ENCODE measurements around the gene TSPAN19. TPM values are rescaled to one million over a fixed set of nuclear protein-coding genes. Genes with fewer than 3 reads are reported as not detected.

TSPAN19 gene
- total and polyA plus RNA-seq, 2 of the 8 experiments (the other 6 are each of a cell fraction or from before 2014, with no cell fraction given): 0.09 TPM; not detected in 1

- no peaks in the 10 kb centered on the region for H3K79me2 ChIP-seq (ENCODE audit: control insufficient read depth in 1 of 2, insufficient read depth in 2 of 2, low read length in 2 of 2)
- ChIA-PET POLR2A (ENCODE audit: partially characterized antibody) (no interaction called here), CTCF (ENCODE audit: partially characterized antibody) (interaction anchor here (1.1 kb wide), 1 partner anchor 8 kb away, joined by 3 read pairs; no protein-coding TSS in a partner anchor)
- no peak overlapping the region for H2BK15ac ChIP-seq (ENCODE audit: low read length)
- no peaks in the 10 kb centered on the region for H3K23me2 ChIP-seq (ENCODE audit: low read depth, low read length)
- H2BK20ac ChIP-seq (ENCODE audit: low read length): no peak overlapping the region
- no peak overlapping the region for H2BK120ac ChIP-seq (replicated peaks; ENCODE audit: low read depth, low read length)
- H3K23ac ChIP-seq (ENCODE audit: insufficient read length): no peak overlapping the region
- no peaks in the 10 kb centered on the region for H3K79me1 ChIP-seq (ENCODE audit: low read depth, low read length)
- H3K9me3 ChIP-seq (ENCODE audit: insufficient read depth in 2 of 2, low read depth in 1 of 2, low read length in 1 of 2): no peaks in the 10 kb centered on the region
- no peak overlapping the region for H3K4me3 ChIP-seq (ENCODE audit: extremely low read depth in 1 of 4, insufficient read depth in 2 of 4, low read depth in 3 of 4, low read length in 4 of 4)
- no peak overlapping the region for H4K5ac ChIP-seq (ENCODE audit: insufficient read length, low read depth, low read length)
- H4K8ac ChIP-seq (ENCODE audit: extremely low read depth, insufficient read depth, low read length): no peak overlapping the region
- H2AK5ac ChIP-seq (ENCODE audit: low read depth, low read length): no peak overlapping the region
- no peak overlapping the region for H3K18ac ChIP-seq (ENCODE audit: extremely low read depth, low read length)
- DNase-seq (ENCODE audit: low read depth in 1 of 2, low spot score in 2 of 2) (no peak), FAIRE-seq (no peak)
- no peak overlapping the region for H3K4me2 ChIP-seq (ENCODE audit: insufficient read depth in 1 of 2, low read depth in 2 of 2, low read length in 2 of 2)
- H3K56ac ChIP-seq (replicated peaks; ENCODE audit: insufficient read length, low read depth, low read length): no peak overlapping the region
- H3K4ac ChIP-seq (replicated peaks; ENCODE audit: insufficient read length, low read depth, low read length): no peak overlapping the region
- H2BK12ac ChIP-seq (ENCODE audit: low read depth, low read length): no peak overlapping the region
- H2AFZ ChIP-seq (ENCODE audit: low read length): no peak overlapping the region
- H2BK5ac ChIP-seq (ENCODE audit: low read depth, low read length): no peak overlapping the region
- no peak overlapping the region for H4K91ac ChIP-seq (replicated peaks; ENCODE audit: insufficient read length, low read length)
- H3K27ac ChIP-seq (ENCODE audit: low read depth, low read length): no peak overlapping the region
- H3K14ac ChIP-seq (ENCODE audit: insufficient read length): no peak overlapping the region
- H3K4me1 ChIP-seq (replicated peaks in 1 of 4; ENCODE audit: control insufficient read depth in 3 of 4, insufficient read depth in 4 of 4, low read length in 3 of 4): peaks cover 0 to 3% (median under 1%) of the 10 kb centered on the region in 4 experiments; a peak in 3 of 7 replicates
- no peaks in the 10 kb centered on the region for H4K20me1 ChIP-seq (replicated peaks in 1 of 2; ENCODE audit: control insufficient read depth in 1 of 2, insufficient read depth in 2 of 2, low read length in 2 of 2)
- WGBS, 2 experiments (ENCODE audit: extremely low coverage in 1 of 2, insufficient coverage in 1 of 2, insufficient read length in 1 of 2, insufficient replicate concordance in 2 of 2, low coverage in 1 of 2, low lambda C conversion rate in 2 of 2, missing lambda C conversion rate in 1 of 2): 92% methylated on average over 5 of the region's 5 CpGs; no CpG with 5 or more reads in 1 of the 2 experiments
- H3K27me3 ChIP-seq (replicated peaks in 1 of 4; ENCODE audit: control insufficient read depth in 3 of 4, extremely low read depth in 1 of 4, insufficient read depth in 3 of 4, low read length in 3 of 4): no peaks in the 10 kb centered on the region
- no peak overlapping the region for H3K9ac ChIP-seq (replicated peaks in 1 of 4; ENCODE audit: extremely low read depth in 1 of 4, low read depth in 3 of 4, low read length in 3 of 4)
- H3K36me3 ChIP-seq (ENCODE audit: control insufficient read depth in 2 of 4, insufficient read depth in 4 of 4, low read length in 3 of 4): no peaks in the 10 kb centered on the region
- no peak for TF ChIP-seq KDM5A (IDR thresholded peaks at IDR 0.05; ENCODE audit: low read length)
- no peak for TF ChIP-seq USF2 (IDR thresholded peaks at IDR 0.05; ENCODE audit: low read length)
- no peak for TF ChIP-seq RAD21 (IDR thresholded peaks at IDR 0.05 in 1 of 2, conservative IDR thresholded peaks at IDR 0.05 in 1 of 2; ENCODE audit: low read depth in 2 of 2, low read length in 2 of 2)
- no peak for TF ChIP-seq RBBP5 (IDR thresholded peaks at IDR 0.05; ENCODE audit: borderline replicate concordance, low read depth, low read length)
- TF ChIP-seq SP4 (IDR thresholded peaks at IDR 0.05; ENCODE audit: low read length): no peak
- TF ChIP-seq SRF (IDR thresholded peaks at IDR 0.05; ENCODE audit: low read depth, low read length): no peak
- no peak for TF ChIP-seq CHD1 (IDR thresholded peaks at IDR 0.05; ENCODE audit: low read depth, low read length)
- TF ChIP-seq TCF12 (IDR thresholded peaks at IDR 0.05; ENCODE audit: low read depth, low read length): no peak
- TF ChIP-seq BCL11A (IDR thresholded peaks at IDR 0.05; ENCODE audit: low read depth in 2 of 2, low read length in 2 of 2): no peak
- TF ChIP-seq NANOG (IDR thresholded peaks at IDR 0.05; ENCODE audit: insufficient read depth, low read depth, low read length, poor library complexity, severe bottlenecking): no peak
- TF ChIP-seq CTBP2 (IDR thresholded peaks at IDR 0.05; ENCODE audit: borderline replicate concordance, insufficient read depth, insufficient read length, low read length): no peak
- TF ChIP-seq NRF1 (IDR thresholded peaks at IDR 0.05; ENCODE audit: low read depth, low read length): no peak
Measured at GRCh38 chr12:85085066-85085465, 49.0 kb upstream of the TSPAN19 start.

Data from H1 (cell line).